Activated T-cell treated with anti-CD3 and anti-CD28 coated beads, Interleukin-2, amount 50 U/mL, for 48 hours (primary cell): Measurements from ENCODE around the gene SLC7A4.
"Not testable (repeated sequence)": the region's sequence is repeated elsewhere in the genome, so short reads cannot be mapped to it uniquely, and the experiment has no call there.

Experiments
- DNase-seq, 2 experiments: peaks; one replicate each; pipeline ENCODE4 v3.0.0-alpha.2; 2020

Gene SLC7A4

GRCh38 chr22:21042978-21043859 lies 10.9 kb upstream of the SLC7A4 start:
- no peak for DNase-seq

DNA sequence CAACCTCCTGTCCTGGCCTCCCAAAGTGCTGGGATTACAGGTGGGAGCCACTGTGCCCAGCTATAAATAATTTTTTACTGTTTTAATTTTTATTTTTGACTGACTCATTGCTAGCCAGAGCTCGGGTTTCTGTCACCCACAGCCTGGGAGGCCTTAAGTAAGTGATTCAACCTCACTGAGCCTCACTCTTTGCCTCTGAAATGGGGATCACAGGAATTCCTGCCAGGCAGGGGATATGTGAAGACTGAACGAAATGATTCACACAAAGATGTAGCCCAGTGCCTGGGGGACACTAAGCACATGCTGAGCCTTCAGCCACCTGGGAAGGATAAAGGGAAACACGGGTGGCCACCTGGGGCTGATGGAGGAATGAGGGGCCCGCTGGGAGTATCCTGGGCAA lies 9.6 kb upstream of the SLC7A4 start:
- DNase-seq: no peak

DNA sequence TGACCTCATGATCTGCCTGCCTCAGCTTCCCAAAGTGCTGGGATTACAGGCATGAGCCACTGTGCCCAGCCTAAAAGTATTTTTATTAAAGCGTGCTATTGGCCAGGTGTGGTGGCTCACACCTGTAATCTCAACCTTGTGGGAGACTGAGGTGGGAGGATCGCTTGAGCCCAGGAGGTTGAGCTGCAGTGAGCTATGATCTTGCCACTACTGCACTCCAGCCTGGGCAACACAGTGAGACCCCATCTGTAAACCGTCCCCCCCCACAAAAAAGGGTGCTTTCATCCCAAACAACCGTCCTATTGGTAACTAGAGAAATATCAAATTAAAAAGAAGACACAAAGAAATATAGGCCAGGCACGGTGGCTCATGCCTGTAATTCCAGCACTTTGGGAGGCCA lies 6.8 kb upstream of the SLC7A4 start:
- DNase-seq: not testable (repeated sequence)

DNA sequence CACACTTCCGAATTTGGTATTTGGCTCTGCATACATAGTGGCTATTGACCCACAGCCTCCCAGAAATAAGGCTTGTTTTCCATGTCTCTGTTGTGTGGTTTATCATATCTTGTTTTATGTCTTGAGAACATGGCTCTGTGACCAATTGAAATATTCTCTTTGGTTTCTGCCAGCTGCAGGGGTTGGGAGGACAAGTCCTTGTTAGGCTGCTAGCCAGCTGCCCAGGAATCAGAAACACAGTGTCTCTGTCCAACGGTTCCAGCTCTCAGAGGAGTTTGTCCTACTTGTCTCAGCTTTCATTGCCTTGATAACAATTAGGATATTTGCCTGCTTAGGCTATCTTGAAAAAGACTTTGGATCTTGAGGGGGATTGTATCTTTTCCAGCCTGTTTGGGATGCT lies 6.0 kb upstream of the SLC7A4 start:
- no peak for DNase-seq

DNA sequence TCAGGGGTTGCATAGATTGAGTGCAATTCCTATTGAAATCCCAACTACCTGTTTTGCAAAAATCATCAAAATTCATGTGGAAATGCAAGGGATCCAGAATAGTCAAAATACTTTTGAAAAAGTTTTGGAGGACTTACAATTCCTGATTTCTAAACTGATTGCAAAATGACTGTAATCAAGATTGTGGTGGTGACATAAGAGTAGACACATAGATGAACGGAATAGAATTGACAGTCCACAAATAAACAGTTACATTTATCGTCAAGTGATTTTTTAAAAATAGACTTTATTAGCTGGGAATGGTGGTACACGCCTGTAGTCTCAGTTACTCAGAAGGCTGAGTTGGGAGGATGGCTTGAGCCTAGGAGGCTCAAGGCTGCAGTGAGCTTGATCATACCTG lies 2.6 kb upstream of the SLC7A4 start:
- DNase-seq: no peak

GRCh38 chr22:21033895-21034294 lies 1.5 kb upstream of the SLC7A4 start:
- DNase-seq: no peak

DNA sequence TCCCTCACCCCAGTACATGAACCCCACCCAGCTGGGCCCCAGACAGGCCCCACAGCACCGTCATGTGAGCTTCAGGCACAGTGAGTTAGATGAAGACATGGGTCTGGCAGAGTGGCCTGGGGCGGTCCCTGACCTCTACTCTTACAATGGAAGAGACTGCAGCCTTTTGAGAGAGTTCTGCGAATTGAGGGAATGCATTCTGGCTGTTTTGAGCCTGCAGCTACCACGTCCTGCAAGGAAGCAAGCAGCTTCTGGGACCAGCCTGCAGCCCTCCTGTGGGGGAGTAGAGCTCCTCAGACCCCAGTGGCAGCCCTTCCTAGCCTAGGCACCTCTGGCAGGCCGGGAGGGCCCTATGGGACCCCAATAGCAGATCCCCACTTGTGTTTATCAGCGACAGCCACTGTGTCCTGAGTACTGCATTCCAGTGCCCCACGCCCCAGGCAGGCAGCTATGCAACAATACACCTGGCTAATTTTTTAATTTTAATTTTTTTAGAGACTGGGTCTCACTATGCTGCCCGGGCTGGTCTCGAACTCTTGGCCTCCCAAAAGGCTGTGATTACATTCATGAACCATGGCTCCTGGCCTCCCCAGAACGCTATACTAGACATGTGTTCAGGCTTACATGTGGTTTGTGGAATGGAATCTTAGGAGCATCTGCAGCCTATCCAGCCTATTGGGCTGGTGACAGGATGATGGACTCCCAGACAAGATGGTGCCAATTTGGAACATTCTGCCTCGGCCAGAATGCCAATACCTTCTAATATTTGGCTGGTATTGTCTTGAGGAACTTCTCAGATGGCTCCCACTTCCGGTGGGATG lies 717 bp upstream of the SLC7A4 start:
- DNase-seq: no peak

GRCh38 chr22:21031545-21032036 lies 770 bp downstream of the SLC7A4 start:
- DNase-seq: no peak

- no peak for DNase-seq
These were observed 1.5 kb downstream of the SLC7A4 start for GRCh38 chr22:21030621-21031544.

DNA sequence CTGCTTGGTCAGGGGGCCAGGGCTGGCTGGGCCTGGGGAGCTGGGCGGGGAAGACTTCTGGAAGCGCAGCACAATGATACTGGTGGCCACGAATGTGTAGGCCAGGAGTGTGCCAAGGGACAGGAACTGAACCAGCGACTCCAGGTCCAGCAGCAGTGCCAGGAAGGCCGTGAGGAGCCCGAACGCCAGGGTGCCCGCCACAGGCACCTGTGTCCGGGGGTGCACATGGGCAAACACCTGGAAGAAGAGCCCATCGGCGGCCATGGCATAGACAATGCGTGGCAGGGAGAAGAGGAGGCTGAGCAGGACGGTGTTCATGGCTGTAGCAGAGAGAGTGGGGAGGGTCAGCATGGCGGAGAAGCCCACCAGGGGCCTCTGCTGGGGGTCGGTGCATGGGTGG lies 2.3 kb downstream of the SLC7A4 start:
- no peak for DNase-seq

DNA sequence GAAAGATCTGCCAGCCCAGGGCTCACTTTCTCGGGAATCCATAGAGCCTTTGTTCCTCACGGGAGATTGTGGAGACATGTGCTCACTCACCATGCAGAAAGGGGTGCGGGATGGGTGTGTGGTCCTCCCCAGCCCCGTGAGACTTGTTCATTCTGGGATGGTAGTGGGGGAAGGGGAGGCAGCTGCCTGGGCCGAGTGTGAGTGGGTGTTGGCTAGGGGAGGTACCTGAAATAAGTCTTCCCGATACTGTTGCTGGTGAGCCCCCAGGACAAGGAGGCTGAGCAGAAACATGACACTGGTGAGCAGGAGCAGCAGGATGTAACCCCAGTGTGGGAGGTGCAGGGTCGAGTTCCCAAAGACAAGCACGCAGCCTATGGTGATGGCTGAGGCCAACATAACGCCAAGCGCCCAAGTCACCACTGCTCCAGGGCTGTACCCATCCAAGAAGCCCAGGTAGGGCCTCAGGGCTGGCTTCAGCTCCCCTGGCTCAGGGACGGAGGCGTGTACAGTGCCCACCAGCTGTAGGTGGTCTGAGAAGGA lies 2.8 kb downstream of the SLC7A4 start:
- no peak for DNase-seq

DNA sequence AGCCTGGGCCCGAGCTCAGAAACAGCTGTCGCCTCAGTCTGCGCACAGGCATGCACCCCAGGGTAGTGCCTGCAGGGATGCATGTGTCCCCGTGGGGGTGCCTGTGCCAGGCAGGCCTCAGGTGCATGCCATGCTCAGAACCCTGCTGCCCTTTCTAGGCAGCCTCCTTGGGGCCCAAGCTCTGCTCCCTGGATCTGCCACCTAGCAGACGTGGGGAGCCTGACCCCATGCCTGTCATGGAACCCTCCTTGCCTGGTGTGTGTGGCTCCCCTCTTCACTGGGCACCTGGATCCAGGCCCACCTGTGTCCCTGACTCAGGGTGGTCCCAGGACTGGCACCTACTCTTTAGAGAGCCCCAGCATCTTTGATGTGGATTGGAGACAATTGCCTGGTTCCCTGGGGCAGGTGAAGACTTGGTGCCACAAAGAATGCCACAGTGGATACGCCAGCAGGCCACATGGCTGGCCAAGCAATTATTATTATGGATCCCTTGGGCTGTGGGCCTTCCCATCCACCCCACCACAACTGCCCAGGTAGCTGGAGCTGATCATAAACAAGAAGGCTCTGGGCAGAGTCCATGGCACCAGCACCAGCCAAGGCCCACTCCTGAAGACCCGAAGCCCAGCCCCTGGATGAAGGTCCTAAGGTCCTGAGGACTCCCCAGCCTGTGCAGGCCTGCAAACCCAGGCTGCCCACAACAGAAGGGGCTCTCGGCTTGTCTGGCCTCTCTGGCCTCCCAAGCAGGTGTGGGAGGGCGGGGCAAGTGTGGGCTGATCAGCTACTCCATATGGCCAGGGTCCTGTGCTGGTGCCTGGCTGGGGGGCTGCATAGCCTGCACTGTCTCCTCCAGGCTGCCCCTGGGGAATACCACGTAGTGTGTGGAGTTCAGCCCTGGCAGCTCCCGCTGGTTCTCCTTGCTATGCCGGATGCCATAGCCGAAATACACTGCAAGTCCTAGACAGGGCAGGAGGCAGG lies 3.8 kb downstream of the SLC7A4 start:
- no peak for DNase-seq

- no peak for DNase-seq
These were observed 5.3 kb downstream of the SLC7A4 start for GRCh38 chr22:21026783-21027692.

GRCh38 chr22:21025763-21026755 lies 6.3 kb downstream of the SLC7A4 start:
- no peak for DNase-seq

GRCh38 chr22:21025266-21025665 lies 7.1 kb downstream of the SLC7A4 start:
- peak in 1 of 2 experiments; percentile 35 for DNase-seq

GRCh38 chr22:21022955-21023614 lies 9.3 kb downstream of the SLC7A4 start:
- no peak for DNase-seq

- no peak for DNase-seq
These were observed 9.9 kb downstream of the SLC7A4 start for GRCh38 chr22:21022507-21022906.

- DNase-seq: peak in 1 of 2 experiments; percentile 44
These were observed 11.4 kb downstream of the SLC7A4 start for GRCh38 chr22:21020802-21021429.
